MM.1S (cell line): ENCODE measurements around the gene SLC4A5.

ENCODE experiments used
- DNase-seq: peaks from one replicate; pipeline ENCODE4 v3.0.0-alpha.2; 2015
- H2AFZ ChIP-seq: fragments of 300-600 bp; sonication (generic); 2 replicates; pipeline ENCODE4 v1.6.0; 2016; ENCODE audit warnings: antibody characterized with exemption, low read length
- H3F3A ChIP-seq: fragments of 300-600 bp; sonication (generic); 2 replicates; pipeline ENCODE4 v1.6.1; 2016; ENCODE audit warnings: mild to moderate bottlenecking, antibody characterized with exemption, low read length, moderate library complexity, mixed read lengths; ENCODE audit not compliant: insufficient read depth
- H3K27ac ChIP-seq: fragments of 300-600 bp; sonication (generic); 2 replicates; pipeline ENCODE4 v1.5.1; 2016; ENCODE audit warnings: mild to moderate bottlenecking, low read length
- H3K27me3 ChIP-seq: fragments of 300-600 bp; sonication (generic); replicated peaks from 2 replicates; pipeline ENCODE4 v1.6.0; 2016; ENCODE audit warnings: low read length; ENCODE audit not compliant: insufficient read depth
- H3K36me3 ChIP-seq: fragments of 300-600 bp; sonication (generic); replicated peaks from 2 replicates; pipeline ENCODE4 v1.6.1; 2016; ENCODE audit warnings: mild to moderate bottlenecking, low read length, mixed read lengths; ENCODE audit not compliant: insufficient read depth
- H3K4me1 ChIP-seq: fragments of 300-600 bp; sonication (generic); 2 replicates; pipeline ENCODE4 v1.6.1; 2016; ENCODE audit warnings: low read length, mixed read lengths
- H3K4me2 ChIP-seq: fragments of 300-600 bp; sonication (generic); 2 replicates; pipeline ENCODE4 v1.6.0; 2016; ENCODE audit warnings: low read depth, low read length
- H3K4me3 ChIP-seq: fragments of 300-600 bp; sonication (generic); 2 replicates; pipeline ENCODE4 v1.5.1; 2016; ENCODE audit warnings: low read length, mixed read lengths
- H3K79me2 ChIP-seq: fragments of 300-600 bp; sonication (generic); 2 replicates; pipeline ENCODE4 v1.6.1; 2016; ENCODE audit warnings: mixed run types, low read length, mixed read lengths
- H3K9ac ChIP-seq: fragments of 300-600 bp; sonication (generic); 2 replicates; pipeline ENCODE4 v1.6.1; 2016; ENCODE audit warnings: low read length, mixed read lengths
- H3K9me2 ChIP-seq: fragments of 300-600 bp; sonication (generic); replicated peaks from 2 replicates; pipeline ENCODE4 v1.6.1; 2016; ENCODE audit warnings: mild to moderate bottlenecking, low read length, mixed read lengths; ENCODE audit not compliant: insufficient read depth
- H3K9me3 ChIP-seq: fragments of 300-600 bp; sonication (generic); replicated peaks from 2 replicates; pipeline ENCODE4 v1.6.1; 2016; ENCODE audit warnings: mild to moderate bottlenecking, low read length, mixed read lengths; ENCODE audit not compliant: insufficient read depth
- H4K20me1 ChIP-seq: fragments of 300-600 bp; sonication (generic); 2 replicates; pipeline ENCODE4 v1.6.1; 2016; ENCODE audit warnings: mild to moderate bottlenecking, low read length, moderate library complexity, mixed read lengths; ENCODE audit not compliant: insufficient read depth
- CTCF ChIP-seq: fragments of 300-600 bp; sonication (generic); IDR thresholded peaks from 2 replicates; pipeline ENCODE4 v1.5.1; 2016; ENCODE audit warnings: antibody characterized with exemption, low read length, mixed read lengths
- EZH2 ChIP-seq: fragments of 300-600 bp; sonication (generic); optimal IDR thresholded peaks from 2 replicates; pipeline ENCODE3; 2017; ENCODE audit warnings: low read depth, mild to moderate bottlenecking, antibody characterized with exemption, low read length, mixed read lengths
- EZH2phosphoT487 ChIP-seq: fragments of 300-600 bp; sonication (generic); IDR thresholded peaks from 2 replicates; pipeline ENCODE4 v1.6.1; 2018; ENCODE audit warnings: antibody characterized with exemption, low read length

The SLC4A5 gene

GRCh38 chr2:74242354-74243071, 100.7 kb downstream of the SLC4A5 start:
- H3K9me2 ChIP-seq = no peaks in the 10 kb centered on the region
- H3K27ac ChIP-seq = no peak overlapping the region
- no peaks in the 10 kb centered on the region for H3K36me3 ChIP-seq
- no peaks in the 10 kb centered on the region for H3K79me2 ChIP-seq
- H3K4me1 ChIP-seq = no peaks in the 10 kb centered on the region
- no peaks in the 10 kb centered on the region for H4K20me1 ChIP-seq
- H2AFZ ChIP-seq = no peak overlapping the region
- no peak overlapping the region for H3K9ac ChIP-seq
- H3K9me3 ChIP-seq = no peaks in the 10 kb centered on the region
- TF ChIP-seq CTCF = no peak
- TF ChIP-seq EZH2phosphoT487 = no peak
- TF ChIP-seq EZH2 = no peak
- H3K27me3 ChIP-seq = no peaks in the 10 kb centered on the region
- no peak for DNase-seq
- no peaks in the 10 kb centered on the region for H3F3A ChIP-seq
- no peak overlapping the region for H3K4me2 ChIP-seq
- no peak overlapping the region for H3K4me3 ChIP-seq

DNA sequence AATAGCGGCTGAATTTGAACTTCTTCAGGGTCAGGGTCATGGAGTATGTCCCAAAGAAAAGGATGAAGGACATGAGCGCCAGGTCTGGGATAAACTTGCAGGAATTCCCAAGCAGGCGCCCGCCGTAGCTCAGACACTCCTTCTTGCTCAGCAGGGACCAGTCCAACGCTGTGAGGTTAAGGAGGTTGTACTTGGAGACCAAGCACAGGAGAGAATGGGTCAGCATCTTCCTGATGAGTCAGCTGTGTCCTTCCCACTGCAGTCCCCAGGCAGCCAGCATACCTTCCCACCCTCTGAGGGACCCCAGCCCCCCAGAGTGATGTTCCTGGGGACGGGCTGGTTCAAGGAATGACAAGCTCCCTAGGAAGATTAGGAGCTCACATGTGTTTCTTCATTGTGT, 103.9 kb downstream of the SLC4A5 start:
- H3K36me3 ChIP-seq = no peaks in the 10 kb centered on the region
- H3K27ac ChIP-seq = no peak overlapping the region
- no peak overlapping the region for H3K4me2 ChIP-seq
- H3K79me2 ChIP-seq = no peaks in the 10 kb centered on the region
- H4K20me1 ChIP-seq = no peaks in the 10 kb centered on the region
- H3K4me1 ChIP-seq = no peaks in the 10 kb centered on the region
- no peak overlapping the region for H3K4me3 ChIP-seq
- no peaks in the 10 kb centered on the region for H3K9me2 ChIP-seq
- H3K27me3 ChIP-seq = no peaks in the 10 kb centered on the region
- no peak for DNase-seq
- H3F3A ChIP-seq = no peaks in the 10 kb centered on the region
- no peak overlapping the region for H2AFZ ChIP-seq
- TF ChIP-seq EZH2 (no peak), CTCF (no peak), EZH2phosphoT487 (no peak)
- no peaks in the 10 kb centered on the region for H3K9me3 ChIP-seq
- H3K9ac ChIP-seq = no peak overlapping the region

DNA sequence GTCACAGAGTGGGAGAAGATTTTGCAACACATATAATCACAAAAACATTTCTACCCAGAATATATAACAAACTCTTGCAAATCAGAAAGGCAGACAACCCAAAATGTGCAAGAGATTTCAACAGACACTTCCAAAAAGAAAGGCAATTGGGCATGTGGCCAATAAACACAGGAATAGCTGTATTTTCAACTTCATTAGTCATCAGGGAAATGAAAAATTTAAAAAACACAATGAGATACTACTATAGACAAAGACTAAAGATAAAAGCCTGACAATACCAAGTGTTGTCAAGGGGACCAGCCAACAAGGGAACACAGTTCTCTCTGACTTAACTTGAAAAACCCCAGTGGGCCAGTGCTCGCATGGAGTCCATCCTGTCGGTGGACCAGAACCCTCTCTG, 104.3 kb downstream of the SLC4A5 start:
- Histone ChIP-seq H3K4me3 (no peak overlapping the region), H3K36me3 (no peaks in the 10 kb centered on the region), H2AFZ (no peak overlapping the region), H3K4me2 (no peak overlapping the region), H3F3A (no peaks in the 10 kb centered on the region), H3K4me1 (no peaks in the 10 kb centered on the region), H3K27ac (no peak overlapping the region), H3K9ac (no peak overlapping the region), H4K20me1 (no peaks in the 10 kb centered on the region), H3K9me2 (no peaks in the 10 kb centered on the region), H3K9me3 (no peaks in the 10 kb centered on the region), H3K79me2 (no peaks in the 10 kb centered on the region), H3K27me3 (no peaks in the 10 kb centered on the region)
- no peak for DNase-seq
- TF ChIP-seq EZH2phosphoT487 (no peak), EZH2 (no peak), CTCF (no peak)
